Activated CD8-positive, alpha-beta T cell treated with anti-CD3 and anti-CD28 coated beads, Interleukin-2, amount 10 ng/mL, durations not matched to agents 7 days and 5 days (primary cell): Measurements from ENCODE around the gene CSNK1G2. TPM values are rescaled to one million over a fixed set of nuclear protein-coding genes. Genes with fewer than 3 reads are reported as not detected.

Experiments
- ATAC-seq: fragments of 150-1000 bp; cut with Tn5 transposase; one replicate; pipeline ENCODE4 v1.10.0; 2021; ENCODE audit warnings: moderate library complexity
- CTCF ChIA-PET: fragments of 350-600 bp; sonication (Branson Sonifier 250); formaldehyde crosslinking; loops from one replicate; lab custom pipeline; 2021; ENCODE audit warnings: antibody characterized with exemption; lab: Charles Lee
- POLR2A ChIA-PET: fragments of 350-600 bp; sonication (Branson Sonifier 250); formaldehyde crosslinking; loops from one replicate; lab custom pipeline; 2021; ENCODE audit warnings: antibody characterized with exemption; lab: Charles Lee
- DNase-seq: peaks from one replicate; pipeline ENCODE4 v3.0.0-alpha.2; 2020
- H3K27ac Mint-ChIP-seq: one replicate; pipeline ENCODE4 v1.8.0; 2021; ENCODE audit warnings: mild to moderate bottlenecking, mixed read lengths
- H3K27me3 Mint-ChIP-seq: one replicate; pipeline ENCODE4 v1.8.0; 2021; ENCODE audit warnings: low read depth, mixed read lengths
- H3K36me3 Mint-ChIP-seq: one replicate; pipeline ENCODE4 v1.8.0; 2021; ENCODE audit warnings: low read depth, mixed read lengths
- H3K4me1 Mint-ChIP-seq: one replicate; pipeline ENCODE4 v1.8.0; 2021; ENCODE audit warnings: low read depth, mixed read lengths
- H3K4me3 Mint-ChIP-seq: one replicate; pipeline ENCODE4 v1.8.0; 2021; ENCODE audit warnings: mild to moderate bottlenecking, mixed read lengths
- H3K9me3 Mint-ChIP-seq: one replicate; pipeline ENCODE4 v1.8.0; 2022; ENCODE audit warnings: mixed read lengths; ENCODE audit not compliant: insufficient read depth
- total RNA-seq, 2 experiments: library from RNA; stranded (reverse); gene quantifications; one replicate each; pipeline ENCODE4 v1.2.3, GENCODE V29; 2021

CSNK1G2 gene
- total RNA-seq = 100 to 1,000 TPM; 103 to 105 TPM

GRCh38 chr19:1941146-1942077 is at the start of gene CSNK1G2:
TSS of gene CSNK1G2 (plus strand) at chr19:1941172. CDS start at chr19:1969773, 28,601 bp downstream.
- ATAC-seq (peak; percentile 50), DNase-seq (no peak)
- Mint-ChIP-seq H3K27ac (peak within 1 kb of the TSS; percentile 99), H3K27me3 (no peaks in the 10 kb centered on the region), H3K36me3 (peaks cover 26% of the 10 kb centered on the region), H3K9me3 (no peaks in the 10 kb centered on the region), H3K4me3 (peak within 1 kb of the TSS; percentile 99), H3K4me1 (peaks cover 43% of the 10 kb centered on the region)
- ChIA-PET CTCF (interaction anchor here (1.0 kb wide), 1 partner anchor 77 kb away, joined by 3 read pairs; no protein-coding TSS in a partner anchor), POLR2A (interaction anchor here (0.6 to 1.4 kb wide), 4 partner anchors 26 to 412 kb away, joined by 3 to 5 read pairs (median 3); partner anchors contain the start of gene AP3D1)

GRCh38 chr19:1893791-1894190 is 47.2 kb upstream of the CSNK1G2 start:
- CTCF ChIA-PET = interaction anchor here (1.3 kb wide), 1 partner anchor 29 kb away, joined by 4 read pairs; no protein-coding TSS in a partner anchor
- H3K27me3 Mint-ChIP-seq = no peaks in the 10 kb centered on the region
- H3K4me3 Mint-ChIP-seq = no peak overlapping the region
- DNase-seq = no peak
- POLR2A ChIA-PET = interaction anchor here (1.7 kb wide), 1 partner anchor 8 kb away, joined by 7 read pairs; the partner anchor contains the start of gene ABHD17A
- no peaks in the 10 kb centered on the region for H3K36me3 Mint-ChIP-seq
- H3K4me1 Mint-ChIP-seq = peaks cover 48% of the 10 kb centered on the region
- no peak for ATAC-seq
- no peaks in the 10 kb centered on the region for H3K9me3 Mint-ChIP-seq
- H3K27ac Mint-ChIP-seq = no peak overlapping the region

- no peak for ATAC-seq
- ChIA-PET POLR2A (interaction anchor here (0.6 to 3.7 kb wide), 6 partner anchors 9 to 46 kb away, joined by 3 to 29 read pairs (median 10); partner anchors contain the start of genes ABHD17A, ADAT3 and SCAMP4), CTCF (interaction anchor here (0.7 to 3.4 kb wide), 6 partner anchors 9 to 32 kb away, joined by 3 to 24 read pairs (median 4); no protein-coding TSS in a partner anchor)
- Mint-ChIP-seq H3K27ac (peak overlapping the region; percentile 99), H3K9me3 (no peaks in the 10 kb centered on the region), H3K4me3 (peak overlapping the region; percentile 84), H3K27me3 (no peaks in the 10 kb centered on the region), H3K36me3 (no peaks in the 10 kb centered on the region), H3K4me1 (peaks cover 45% of the 10 kb centered on the region)
- no peak for DNase-seq
Observed at GRCh38 chr19:1896508-1896907, 44.5 kb upstream of the CSNK1G2 start.

DNA sequence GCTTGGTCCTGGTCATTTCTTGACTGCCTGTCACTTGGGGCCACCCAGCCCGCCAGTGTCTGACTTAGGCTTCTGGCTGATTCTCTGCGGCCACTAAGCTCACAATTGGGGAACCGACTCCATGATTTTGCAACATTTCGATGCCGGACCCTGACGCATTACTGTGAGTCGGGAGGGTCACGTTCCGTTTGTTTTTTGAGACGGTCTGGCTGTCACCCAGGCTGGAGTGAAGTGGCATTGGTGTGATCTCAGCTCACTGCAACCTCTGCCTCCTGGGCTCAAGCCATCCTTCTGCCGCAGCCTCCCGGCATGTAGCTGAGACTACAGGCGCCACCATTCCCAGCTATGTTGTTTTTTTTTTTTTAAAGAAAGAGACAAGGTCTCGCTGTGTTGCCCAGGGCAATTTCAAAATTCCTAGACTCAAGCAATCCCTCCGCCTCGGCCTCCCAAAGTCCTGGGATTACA is 39.0 kb upstream of the CSNK1G2 start:
- Mint-ChIP-seq H3K27me3 (no peaks in the 10 kb centered on the region), H3K4me1 (peaks cover 42% of the 10 kb centered on the region), H3K27ac (no peak overlapping the region), H3K36me3 (peaks cover 5% of the 10 kb centered on the region), H3K4me3 (no peak overlapping the region), H3K9me3 (no peaks in the 10 kb centered on the region)
- ChIA-PET CTCF (no interaction called here), POLR2A (interaction anchor here (0.9 to 1.2 kb wide), 2 partner anchors 19 to 152 kb away, joined by 3 read pairs; no protein-coding TSS in a partner anchor)
- ATAC-seq = no peak
- no peak for DNase-seq

- ChIA-PET CTCF (interaction anchor here (1.4 kb wide), 2 partner anchors 27 to 38 kb away, joined by 3 to 4 read pairs; no protein-coding TSS in a partner anchor), POLR2A (interaction anchor here (0.9 to 1.1 kb wide), 3 partner anchors 18 to 151 kb away, joined by 3 to 4 read pairs (median 4); partner anchors contain the start of gene ABHD17A)
- Mint-ChIP-seq H3K36me3 (peaks cover 5% of the 10 kb centered on the region), H3K9me3 (no peaks in the 10 kb centered on the region), H3K27ac (peak overlapping the region; percentile 52), H3K4me3 (no peak overlapping the region), H3K27me3 (no peaks in the 10 kb centered on the region), H3K4me1 (peaks cover 38% of the 10 kb centered on the region)
- ATAC-seq (no peak), DNase-seq (no peak)
Observed at GRCh38 chr19:1902923-1903322, 38.0 kb upstream of the CSNK1G2 start.

GRCh38 chr19:1904860-1905109 is 36.2 kb upstream of the CSNK1G2 start:
- H3K36me3 Mint-ChIP-seq = peaks cover 7% of the 10 kb centered on the region

GRCh38 chr19:1905110-1905862 is 35.7 kb upstream of the CSNK1G2 start, which contains the start of the genes ADAT3 and SCAMP4:
TSS of gene ADAT3 (plus strand) at chr19:1905399. CDS start at chr19:1912048, 6,649 bp downstream.
TSS of gene SCAMP4 (plus strand) at chr19:1905399. CDS start at chr19:1915020, 9,621 bp downstream.
- ChIA-PET POLR2A (interaction anchor here (0.6 to 1.7 kb wide), 4 partner anchors 8 to 61 kb away, joined by 3 to 7 read pairs (median 4); no protein-coding TSS in a partner anchor), CTCF (interaction anchor here (1.2 kb wide), 1 partner anchor 41 kb away, joined by 4 read pairs; no protein-coding TSS in a partner anchor)
- no peaks in the 10 kb centered on the region for H3K9me3 Mint-ChIP-seq
- peaks cover 7% of the 10 kb centered on the region for H3K36me3 Mint-ChIP-seq
- H3K4me1 Mint-ChIP-seq = peaks cover 51% of the 10 kb centered on the region
- H3K27ac Mint-ChIP-seq = peak within 1 kb of the TSS; percentile 90
- H3K4me3 Mint-ChIP-seq = peak within 1 kb of the TSS; percentile 89
- DNase-seq (peak; percentile 100), ATAC-seq (peak; percentile 98)
- H3K27me3 Mint-ChIP-seq = no peaks in the 10 kb centered on the region

More at GRCh38 chr19:1904860-1905109, 36.2 kb upstream of the CSNK1G2 start:
- DNase-seq = no peak
- CTCF ChIA-PET = no interaction called here
- H3K9me3 Mint-ChIP-seq = no peaks in the 10 kb centered on the region
- POLR2A ChIA-PET = interaction anchor here (1.0 to 1.7 kb wide), 2 partner anchors 20 to 30 kb away, joined by 3 to 7 read pairs; no protein-coding TSS in a partner anchor
- H3K4me3 Mint-ChIP-seq = peak overlapping the region; percentile 89
- H3K27ac Mint-ChIP-seq = peak overlapping the region; percentile 85
- H3K4me1 Mint-ChIP-seq = peaks cover 46% of the 10 kb centered on the region
- H3K27me3 Mint-ChIP-seq = no peaks in the 10 kb centered on the region
- ATAC-seq = no peak

DNA sequence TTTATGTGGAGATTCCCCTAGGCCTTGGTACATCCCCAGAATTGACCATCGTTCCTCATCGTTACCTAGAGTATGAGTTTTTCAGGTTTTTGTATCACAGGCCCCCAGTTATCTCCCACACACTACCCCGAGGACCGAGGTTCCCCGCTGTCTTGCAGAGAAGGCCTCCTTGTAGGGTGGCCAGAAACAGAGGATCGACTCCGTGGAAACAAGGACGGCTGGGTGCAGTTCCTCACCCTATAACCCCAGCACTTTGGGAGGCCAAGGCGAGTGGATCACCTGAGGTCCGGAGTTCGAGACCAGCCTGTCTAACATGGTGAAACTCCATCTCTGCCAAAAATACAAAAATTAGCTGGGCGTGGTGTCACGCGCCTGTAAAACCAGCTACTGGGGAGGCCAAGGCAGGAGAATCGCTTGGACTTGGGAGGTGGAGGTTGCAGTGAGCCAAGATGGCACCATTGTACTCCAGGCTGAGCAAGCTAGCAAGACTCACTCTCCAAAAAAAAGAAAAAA is 35.1 kb upstream of the CSNK1G2 start:
- Mint-ChIP-seq H3K27ac (peak overlapping the region; percentile 90), H3K4me1 (peaks cover 51% of the 10 kb centered on the region), H3K9me3 (no peaks in the 10 kb centered on the region), H3K36me3 (peaks cover 7% of the 10 kb centered on the region), H3K27me3 (no peaks in the 10 kb centered on the region), H3K4me3 (peak overlapping the region; percentile 89)
- POLR2A ChIA-PET = interaction anchor here (0.6 to 1.1 kb wide), 2 partner anchors 9 to 60 kb away, joined by 3 to 5 read pairs; no protein-coding TSS in a partner anchor
- CTCF ChIA-PET = interaction anchor here (1.2 kb wide), 1 partner anchor 41 kb away, joined by 4 read pairs; no protein-coding TSS in a partner anchor
- ATAC-seq (no peak), DNase-seq (no peak)

DNA sequence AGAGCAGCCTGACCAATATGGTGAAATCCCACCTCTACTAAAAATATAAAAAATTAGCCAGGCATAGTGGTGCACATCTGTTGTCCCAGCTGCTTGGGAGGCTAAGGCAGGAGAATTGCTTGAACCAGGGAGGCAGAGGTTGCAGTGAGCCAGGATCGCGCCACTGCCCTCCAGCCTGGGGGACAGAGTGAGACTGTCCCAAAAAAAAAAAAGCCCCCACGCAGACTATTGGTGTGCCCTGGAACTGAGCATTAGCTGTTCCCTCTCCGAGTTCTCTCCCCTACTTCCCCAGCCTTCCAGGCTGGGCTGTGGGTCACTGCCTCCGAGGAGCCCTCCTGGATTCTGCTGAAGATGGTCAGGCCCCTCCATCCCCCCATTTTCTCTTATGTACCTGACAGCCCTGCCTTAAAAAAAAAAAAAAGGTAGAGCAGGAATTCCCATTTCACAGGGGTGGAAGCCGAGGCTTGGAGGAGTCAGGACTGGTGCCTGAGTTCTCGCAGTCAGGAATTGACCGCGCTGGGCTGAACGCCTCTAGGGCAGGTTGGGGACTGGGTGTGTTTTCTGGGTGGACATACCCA is 33.9 kb upstream of the CSNK1G2 start:
- DNase-seq (no peak), ATAC-seq (no peak)
- no peak overlapping the region for H3K27ac Mint-ChIP-seq
- ChIA-PET CTCF (interaction anchor here (0.8 kb wide), 1 partner anchor 23 kb away, joined by 3 read pairs; no protein-coding TSS in a partner anchor), POLR2A (no interaction called here)
- H3K36me3 Mint-ChIP-seq = peaks cover 7% of the 10 kb centered on the region
- no peak overlapping the region for H3K4me3 Mint-ChIP-seq
- H3K27me3 Mint-ChIP-seq = no peaks in the 10 kb centered on the region
- H3K4me1 Mint-ChIP-seq = peaks cover 51% of the 10 kb centered on the region
- H3K9me3 Mint-ChIP-seq = no peaks in the 10 kb centered on the region

- CTCF ChIA-PET = interaction anchor here (0.8 kb wide), 1 partner anchor 22 kb away, joined by 3 read pairs; no protein-coding TSS in a partner anchor
- Mint-ChIP-seq H3K4me1 (peaks cover 51% of the 10 kb centered on the region), H3K36me3 (peaks cover 7% of the 10 kb centered on the region)
Observed at GRCh38 chr19:1907563-1908363, 33.2 kb upstream of the CSNK1G2 start.

More at GRCh38 chr19:1907563-1908363, 33.2 kb upstream of the CSNK1G2 start:
- Mint-ChIP-seq H3K27ac (no peak overlapping the region), H3K4me3 (no peak overlapping the region), H3K27me3 (no peaks in the 10 kb centered on the region), H3K9me3 (no peaks in the 10 kb centered on the region)
- no peak for DNase-seq
- POLR2A ChIA-PET = interaction anchor here (1.3 kb wide), 1 partner anchor 10 kb away, joined by 3 read pairs; no protein-coding TSS in a partner anchor
- no peak for ATAC-seq
